Fibroblast of lung (primary cell): ENCODE measurements around the gene SPANXA1. TPM values are rescaled to one million over a fixed set of nuclear protein-coding genes. Genes with fewer than 3 reads are reported as not detected.
"Not testable (repeated sequence)": the region's sequence is repeated elsewhere in the genome, so short reads cannot be mapped to it uniquely, and the experiment has no call there.

Source experiments
- DNase-seq, 2 donors: peaks; one replicate each; pipeline versions ENCODE4 v3.0.0 to v3.0.0-alpha.2; 2010; ENCODE audit warnings: low read depth in 2 of 2
- H2AFZ ChIP-seq: 2 replicates; pipeline ENCODE4 v1.5.1; 2012; ENCODE audit warnings: low read length, control low read depth, inconsistent platforms
- H3K27ac ChIP-seq: 2 replicates; pipeline ENCODE4 v1.5.1; 2011; ENCODE audit warnings: low read length, control low read depth; ENCODE audit not compliant: insufficient read depth
- H3K27me3 ChIP-seq: 2 replicates; pipeline ENCODE4 v1.5.1; 2011; ENCODE audit warnings: mild to moderate bottlenecking, low read length; ENCODE audit not compliant: control insufficient read depth, insufficient read depth
- H3K36me3 ChIP-seq: 2 replicates; pipeline ENCODE4 v1.5.1; 2011; ENCODE audit warnings: low read length; ENCODE audit not compliant: control insufficient read depth, insufficient read depth
- H3K4me1 ChIP-seq: 2 replicates; pipeline ENCODE4 v1.5.1; 2011; ENCODE audit warnings: low read length; ENCODE audit not compliant: control insufficient read depth, insufficient read depth; ENCODE audit errors: extremely low read depth
- H3K4me2 ChIP-seq: 2 replicates; pipeline ENCODE4 v1.5.1; 2011; ENCODE audit warnings: low read length, control low read depth; ENCODE audit not compliant: insufficient read depth; ENCODE audit errors: extremely low read depth
- H3K4me3 ChIP-seq, 4 experiments: fragments of 200-600 bp in 1 of 4; sonication (generic) in 1 of 4; replicated peaks in 1 of 4; 2 replicates each; pipeline ENCODE4 v1.5.1; 2011 to 2016; ENCODE audit warnings: low read length in 4 of 4, low read depth in 3 of 4, mild to moderate bottlenecking in 3 of 4, control low read depth in 2 of 4, inconsistent platforms in 1 of 4, mixed read lengths in 1 of 4; ENCODE audit not compliant: insufficient read depth in 1 of 4; ENCODE audit errors: control extremely low read depth in 1 of 4
- H3K79me2 ChIP-seq: 2 replicates; pipeline ENCODE4 v1.5.1; 2012; ENCODE audit warnings: mild to moderate bottlenecking, low read length, inconsistent platforms; ENCODE audit not compliant: control insufficient read depth, insufficient read depth
- H3K9ac ChIP-seq: 2 replicates; pipeline ENCODE4 v1.5.1; 2011; ENCODE audit warnings: mild to moderate bottlenecking, low read length, control low read depth; ENCODE audit not compliant: insufficient read depth
- H3K9me3 ChIP-seq: 2 replicates; pipeline ENCODE4 v1.5.1; 2012; ENCODE audit warnings: low read depth, low read length; ENCODE audit not compliant: control insufficient read depth, insufficient read depth
- H4K20me1 ChIP-seq: 2 replicates; pipeline ENCODE4 v1.5.1; 2011; ENCODE audit warnings: low read length; ENCODE audit not compliant: control insufficient read depth, insufficient read depth; ENCODE audit errors: extremely low read depth
- CTCF ChIP-seq, 2 donors: IDR thresholded peaks in 1 of 2; conservative IDR thresholded peaks in 1 of 2; 1 replicate in 1 of 2; 2 replicates in 1 of 2; pipeline ENCODE4 v1.5.1; 2011 to 2012; ENCODE audit warnings: low read length in 2 of 2, control low read depth in 1 of 2, inconsistent platforms in 1 of 2, low read depth in 1 of 2, mild to moderate bottlenecking in 1 of 2
- EZH2 ChIP-seq: IDR thresholded peaks from 2 replicates; pipeline ENCODE4 v1.5.1; 2012; ENCODE audit warnings: low read length, control low read depth, mild to moderate bottlenecking; ENCODE audit errors: missing control alignments
- polyA minus RNA-seq: library from RNA; depleted of rRNA, polyadenylated mRNA; stranded (reverse); fragments of >200 nt; gene quantifications from 2 replicates; pipeline ENCODE4 v1.2.3, GENCODE V29; 2011; ENCODE audit warnings: low replicate concordance
- polyA plus RNA-seq, 2 donors: library from polyadenylated mRNA; depleted of rRNA in 1 of 2; stranded (reverse) in 1 of 2; unstranded in 1 of 2; fragments of >200 nt; gene quantifications; 2 replicates each; pipeline ENCODE4 v1.2.1, GENCODE V29; 2011 to 2012; ENCODE audit warnings: missing spikeins in 1 of 2
- total RNA-seq: library from RNA; depleted of rRNA; stranded (reverse); fragments of >200 nt; gene quantifications from 2 replicates; pipeline ENCODE4 v1.2.1, GENCODE V29; 2014

SPANXA1 gene
- not detected in 2 replicates for total RNA-seq
- not detected in 2 replicates for polyA plus RNA-seq
- polyA plus RNA-seq (2012) = not detected in 2 replicates
- polyA minus RNA-seq = not detected in 2 replicates

- H2AFZ ChIP-seq, H3K4me3 ChIP-seq, H3K27me3 ChIP-seq, H3K4me2 ChIP-seq, H3K9ac ChIP-seq, H3K4me1 ChIP-seq, H3K9me3 ChIP-seq, H3K36me3 ChIP-seq, H3K79me2 ChIP-seq, H4K20me1 ChIP-seq, H3K27ac ChIP-seq, DNase-seq: not testable (repeated sequence)
These were observed at the start of gene SPANXA1 for GRCh38 chrX:141584638-141585037. TSS of gene SPANXA1 (minus strand) at chrX:141584738. CDS start at chrX:141584678, 60 bp downstream.

- no peaks in the 10 kb centered on the region for H4K20me1 ChIP-seq
- DNase-seq = peak in 1 of 2 donors; percentile 46
- no peak overlapping the region for H2AFZ ChIP-seq
- no peaks in the 10 kb centered on the region for H3K27me3 ChIP-seq
- no peaks in the 10 kb centered on the region for H3K4me1 ChIP-seq
- H3K79me2 ChIP-seq = no peaks in the 10 kb centered on the region
- no peaks in the 10 kb centered on the region for H3K9me3 ChIP-seq
- H3K9ac ChIP-seq = no peak overlapping the region
- no peak for TF ChIP-seq CTCF (conservative IDR thresholded peaks at IDR 0.05 in 1 of 2, IDR thresholded peaks at IDR 0.05 in 1 of 2; ENCODE audit: low read depth in 1 of 2, low read length in 2 of 2)
- no peak for TF ChIP-seq EZH2
- H3K27ac ChIP-seq = no peak overlapping the region
- no peak overlapping the region for H3K4me3 ChIP-seq
- H3K4me2 ChIP-seq = no peak overlapping the region
- no peaks in the 10 kb centered on the region for H3K36me3 ChIP-seq
These were observed 47.6 kb upstream of the SPANXA1 start for GRCh38 chrX:141632124-141632523.

GRCh38 chrX:141619336-141619735 lies 34.8 kb upstream of the SPANXA1 start:
- H2AFZ ChIP-seq = no peak overlapping the region
- H3K4me2 ChIP-seq = no peak overlapping the region
- H3K9ac ChIP-seq = no peak overlapping the region
- no peaks in the 10 kb centered on the region for H4K20me1 ChIP-seq
- TF ChIP-seq CTCF (conservative IDR thresholded peaks at IDR 0.05 in 1 of 2, IDR thresholded peaks at IDR 0.05 in 1 of 2; ENCODE audit: low read depth in 1 of 2, low read length in 2 of 2) = no peak
- no peak for TF ChIP-seq EZH2
- DNase-seq = peak in 1 of 2 donors; percentile 34
- H3K4me1 ChIP-seq = no peaks in the 10 kb centered on the region
- H3K27me3 ChIP-seq = no peaks in the 10 kb centered on the region
- no peak overlapping the region for H3K27ac ChIP-seq
- no peaks in the 10 kb centered on the region for H3K79me2 ChIP-seq
- no peaks in the 10 kb centered on the region for H3K9me3 ChIP-seq
- no peaks in the 10 kb centered on the region for H3K36me3 ChIP-seq
- no peak overlapping the region for H3K4me3 ChIP-seq
